GM19395 (cell line): Measurements from ENCODE around the gene TRAF3IP1.
"Not testable (repeated sequence)": the region's sequence is repeated elsewhere in the genome, so short reads cannot be mapped to it uniquely, and the experiment has no call there.

Experiments
- ATAC-seq: cut with Tn5 transposase; IDR thresholded peaks from one replicate; pipeline ENCODE4 v1.9.1; 2021; ENCODE audit warnings: mild to moderate bottlenecking, moderate library complexity; ENCODE audit not compliant: unreplicated experiment

TRAF3IP1 gene

GRCh38 chr2:238441262-238442114 lies 121.2 kb downstream of the TRAF3IP1 start:
- ATAC-seq = no peak

GRCh38 chr2:238442257-238442656 lies 121.9 kb downstream of the TRAF3IP1 start:
- not testable (repeated sequence) for ATAC-seq

- no peak for ATAC-seq
Observed at GRCh38 chr2:238444242-238444641, 123.9 kb downstream of the TRAF3IP1 start.

GRCh38 chr2:238445409-238446190 lies 125.3 kb downstream of the TRAF3IP1 start:
- ATAC-seq = no peak

- ATAC-seq = no peak
Observed at GRCh38 chr2:238446371-238446770, 126.1 kb downstream of the TRAF3IP1 start.

- no peak for ATAC-seq
Observed at GRCh38 chr2:238448031-238448955, 128.0 kb downstream of the TRAF3IP1 start.

- ATAC-seq = no peak
Observed at GRCh38 chr2:238449241-238449640, 128.9 kb downstream of the TRAF3IP1 start.

- no peak for ATAC-seq
Observed at GRCh38 chr2:238449909-238450417, 129.6 kb downstream of the TRAF3IP1 start.

GRCh38 chr2:238450440-238450861 lies 130.1 kb downstream of the TRAF3IP1 start:
- ATAC-seq = no peak
